Measurements from ENCODE around the gene TLL2. TPM values are rescaled to one million over a fixed set of nuclear protein-coding genes. Genes with fewer than 3 reads are reported as not detected.

Gene TLL2
- polyA plus RNA-seq, 1 experiment = 0.05 TPM

DNA sequence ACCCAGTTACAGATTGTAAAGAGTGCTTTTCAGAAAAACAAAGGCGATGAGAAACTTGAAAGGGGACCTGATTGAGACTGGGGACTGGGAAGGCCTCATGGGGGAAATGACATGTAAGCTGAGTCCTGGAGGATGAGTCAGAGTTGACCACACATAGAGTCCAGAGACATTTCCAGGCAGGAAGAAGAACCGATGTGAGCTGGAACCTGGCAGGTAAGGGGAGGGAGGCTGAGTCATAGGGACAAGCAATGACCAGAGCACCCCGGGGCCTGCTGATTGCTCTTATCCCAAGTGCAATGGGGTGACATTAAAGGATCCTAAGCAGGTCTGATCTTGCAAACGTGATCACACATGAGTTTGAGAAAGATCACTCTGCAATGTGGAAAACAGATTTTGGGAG, 11.7 kb downstream of the TLL2 start:
- TF ChIP-seq, protein P1, sequence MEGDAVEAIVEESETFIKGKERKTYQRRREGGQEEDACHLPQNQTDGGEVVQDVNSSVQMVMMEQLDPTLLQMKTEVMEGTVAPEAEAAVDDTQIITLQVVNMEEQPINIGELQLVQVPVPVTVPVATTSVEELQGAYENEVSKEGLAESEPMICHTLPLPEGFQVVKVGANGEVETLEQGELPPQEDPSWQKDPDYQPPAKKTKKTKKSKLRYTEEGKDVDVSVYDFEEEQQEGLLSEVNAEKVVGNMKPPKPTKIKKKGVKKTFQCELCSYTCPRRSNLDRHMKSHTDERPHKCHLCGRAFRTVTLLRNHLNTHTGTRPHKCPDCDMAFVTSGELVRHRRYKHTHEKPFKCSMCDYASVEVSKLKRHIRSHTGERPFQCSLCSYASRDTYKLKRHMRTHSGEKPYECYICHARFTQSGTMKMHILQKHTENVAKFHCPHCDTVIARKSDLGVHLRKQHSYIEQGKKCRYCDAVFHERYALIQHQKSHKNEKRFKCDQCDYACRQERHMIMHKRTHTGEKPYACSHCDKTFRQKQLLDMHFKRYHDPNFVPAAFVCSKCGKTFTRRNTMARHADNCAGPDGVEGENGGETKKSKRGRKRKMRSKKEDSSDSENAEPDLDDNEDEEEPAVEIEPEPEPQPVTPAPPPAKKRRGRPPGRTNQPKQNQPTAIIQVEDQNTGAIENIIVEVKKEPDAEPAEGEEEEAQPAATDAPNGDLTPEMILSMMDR (IDR thresholded peaks at IDR 0.05; ENCODE audit: insufficient read depth, low read depth, low read length) = no peak
- no peak overlapping the region for H3K4me3 ChIP-seq (ENCODE audit: low read depth, low read length)
- ChIA-PET POLR2A (no interaction called here), CTCF (interaction anchor here (0.6 to 2.2 kb wide), 3 partner anchors 8 to 77 kb away, joined by 4 to 13 read pairs (median 9); partner anchors contain the start of gene TLL2)
- no peaks in the 10 kb centered on the region for H3K36me3 ChIP-seq (ENCODE audit: control insufficient read depth, insufficient read depth, low read length)
- DNase-seq (ENCODE audit: low read depth) = no peak
- H3K27me3 ChIP-seq (ENCODE audit: control insufficient read depth, insufficient read depth, low read length) = no peaks in the 10 kb centered on the region; the same call in 1 of the 2 replicates

DNA sequence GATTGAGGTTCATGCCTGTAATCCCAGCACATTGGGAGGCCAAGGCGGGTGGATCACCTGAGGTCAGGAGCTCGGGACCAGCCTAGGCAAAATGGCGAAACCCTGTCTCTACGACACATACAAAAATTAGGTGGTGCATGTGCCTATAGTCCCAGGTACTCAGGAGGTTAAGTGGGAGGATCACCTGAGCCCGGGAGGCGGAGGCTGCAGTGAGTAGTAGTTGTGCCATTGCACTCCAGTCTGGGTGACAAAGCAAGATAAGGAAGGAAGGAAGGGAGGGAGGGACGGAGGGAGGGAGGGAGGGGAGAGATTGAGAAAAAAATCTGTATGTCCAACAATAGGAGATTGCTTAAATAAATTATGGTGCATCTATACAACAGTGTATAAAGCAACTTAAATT, 13.2 kb downstream of the TLL2 start:
- TF ChIP-seq, protein P1 (IDR thresholded peaks at IDR 0.05; ENCODE audit: insufficient read depth, low read depth, low read length) = no peak
- ChIA-PET CTCF (interaction anchor here (2.1 kb wide), 1 partner anchor 10 kb away, joined by 13 read pairs; no protein-coding TSS in a partner anchor), POLR2A (no interaction called here)
- no peak for DNase-seq (ENCODE audit: low read depth)
- no peaks in the 10 kb centered on the region for H3K36me3 ChIP-seq (ENCODE audit: control insufficient read depth, insufficient read depth, low read length)
- no peak overlapping the region for H3K4me3 ChIP-seq (ENCODE audit: low read depth, low read length)
- H3K27me3 ChIP-seq (ENCODE audit: control insufficient read depth, insufficient read depth, low read length) = no peaks in the 10 kb centered on the region; the same call in 1 of the 2 replicates

DNA sequence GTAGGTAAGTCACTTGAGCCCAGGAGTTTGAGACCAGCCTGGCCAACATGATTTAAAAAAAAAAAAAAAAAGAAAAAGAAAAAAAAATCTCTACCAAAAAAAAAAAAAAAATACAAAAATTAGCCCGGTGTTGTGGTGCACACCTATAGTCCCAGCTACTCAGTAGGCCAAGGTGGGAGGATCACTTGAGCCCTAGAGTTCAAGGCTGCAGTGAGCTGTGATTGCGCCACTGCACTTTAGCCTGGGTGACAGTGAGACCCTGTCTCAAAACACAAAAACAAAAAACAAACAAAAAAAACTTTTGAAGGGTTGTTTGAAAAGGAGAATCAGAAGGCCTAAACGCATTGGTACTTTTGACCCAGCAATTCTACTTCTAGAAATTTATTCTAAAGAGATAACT, 13.7 kb downstream of the TLL2 start:
- TF ChIP-seq, protein P1 (IDR thresholded peaks at IDR 0.05; ENCODE audit: insufficient read depth, low read depth, low read length) = no peak
- H3K36me3 ChIP-seq (ENCODE audit: control insufficient read depth, insufficient read depth, low read length) = no peaks in the 10 kb centered on the region
- no peak overlapping the region for H3K4me3 ChIP-seq (ENCODE audit: low read depth, low read length)
- POLR2A ChIA-PET = no interaction called here
- no peaks in the 10 kb centered on the region; the same call in 1 of the 2 replicates for H3K27me3 ChIP-seq (ENCODE audit: control insufficient read depth, insufficient read depth, low read length)
- DNase-seq (ENCODE audit: low read depth) = no peak
- CTCF ChIA-PET = interaction anchor here (2.1 kb wide), 1 partner anchor 10 kb away, joined by 13 read pairs; no protein-coding TSS in a partner anchor

DNA sequence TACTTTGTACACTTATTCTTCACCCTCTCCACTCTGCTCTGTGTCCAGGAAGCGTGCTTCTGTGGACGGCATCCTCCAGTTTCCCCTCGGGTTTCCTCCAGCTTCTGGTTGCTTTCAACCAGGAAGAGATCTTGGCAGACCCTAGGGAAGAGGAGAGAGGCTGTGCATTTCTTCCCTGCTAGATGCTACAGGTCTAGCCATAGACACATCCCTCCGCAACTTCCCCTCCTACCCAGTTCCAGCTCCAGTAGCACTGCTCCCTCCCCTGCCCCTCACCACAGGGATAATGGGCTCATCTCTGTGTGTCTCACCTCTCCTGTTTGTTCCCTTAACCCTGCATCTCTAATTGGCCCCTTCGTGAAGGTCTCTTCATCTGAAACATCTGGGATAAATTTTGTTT, 16.3 kb downstream of the TLL2 start:
- POLR2A ChIA-PET = interaction anchor here (0.6 kb wide), 1 partner anchor 110 kb away, joined by 4 read pairs; no protein-coding TSS in a partner anchor
- CTCF ChIA-PET = interaction anchor here (0.6 to 2.2 kb wide), 3 partner anchors 13 to 122 kb away, joined by 3 to 13 read pairs (median 5); no protein-coding TSS in a partner anchor
- DNase-seq (ENCODE audit: low read depth) = no peak
- no peaks in the 10 kb centered on the region for H3K36me3 ChIP-seq (ENCODE audit: control insufficient read depth, insufficient read depth, low read length)
- H3K4me3 ChIP-seq (ENCODE audit: low read depth, low read length) = no peak overlapping the region
- H3K27me3 ChIP-seq (ENCODE audit: control insufficient read depth, insufficient read depth, low read length) = no peaks in the 10 kb centered on the region; the same call in 1 of the 2 replicates
- TF ChIP-seq, protein P1 (IDR thresholded peaks at IDR 0.05; ENCODE audit: insufficient read depth, low read depth, low read length) = no peak

DNA sequence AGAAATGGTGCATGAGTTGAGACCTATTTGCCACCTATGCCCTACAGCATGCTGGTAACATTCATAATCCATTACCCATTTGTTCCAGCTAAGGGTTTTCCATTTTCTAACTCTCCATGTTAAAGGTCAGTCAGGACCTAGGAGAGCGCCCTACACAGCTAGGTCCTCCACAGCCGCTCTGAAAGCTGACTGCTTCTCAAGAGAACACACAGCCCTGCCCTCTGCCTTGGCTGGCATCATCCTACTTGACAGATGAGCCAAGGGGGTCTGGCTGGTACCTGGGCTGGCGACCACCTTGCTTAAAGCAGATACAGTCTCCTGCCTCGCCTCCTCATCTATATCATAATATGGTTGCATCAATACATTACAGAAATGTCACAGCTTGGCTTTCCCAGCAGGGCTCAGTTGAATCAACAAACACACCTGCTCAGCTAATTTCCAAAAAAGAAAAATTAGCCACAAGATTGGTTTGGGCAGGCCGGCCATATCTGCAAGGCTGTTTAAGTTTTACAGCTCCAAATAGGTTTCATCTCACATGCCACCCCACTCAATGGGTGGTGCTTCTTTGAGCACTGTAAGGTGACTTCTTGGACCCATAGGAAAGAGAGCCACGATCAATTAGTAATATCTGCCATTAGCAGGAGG, 17.3 kb downstream of the TLL2 start:
- no peak overlapping the region for H3K4me3 ChIP-seq (ENCODE audit: low read depth, low read length)
- ChIA-PET CTCF (interaction anchor here (1.3 to 2.2 kb wide), 3 partner anchors 15 to 121 kb away, joined by 4 to 5 read pairs (median 4); no protein-coding TSS in a partner anchor), POLR2A (interaction anchor here (0.6 kb wide), 1 partner anchor 109 kb away, joined by 4 read pairs; no protein-coding TSS in a partner anchor)
- DNase-seq (ENCODE audit: low read depth) = no peak
- no peaks in the 10 kb centered on the region for H3K36me3 ChIP-seq (ENCODE audit: control insufficient read depth, insufficient read depth, low read length)
- H3K27me3 ChIP-seq (ENCODE audit: control insufficient read depth, insufficient read depth, low read length) = no peaks in the 10 kb centered on the region; the same call in 1 of the 2 replicates
- TF ChIP-seq, protein P1 (IDR thresholded peaks at IDR 0.05; ENCODE audit: insufficient read depth, low read depth, low read length) = no peak

All from BJ (cell line).